Hematopoietic multipotent progenitor cell (in vitro differentiated cells): ENCODE measurements around the gene EIF5AL1. TPM values are rescaled to one million over a fixed set of nuclear protein-coding genes. Genes with fewer than 3 reads are reported as not detected.
"Not testable (repeated sequence)": the region's sequence is repeated elsewhere in the genome, so short reads cannot be mapped to it uniquely, and the experiment has no call there.

ENCODE experiments used
- DNase-seq, 3 donors: peaks; one replicate each; pipeline ENCODE4 v3.0.0-alpha.2; 2011 to 2015; ENCODE audit warnings: low read depth in 2 of 3, low spot score in 2 of 3
- total RNA-seq: library from RNA; depleted of rRNA; stranded (reverse); fragments of >200 nt; gene quantifications from one replicate; pipeline ENCODE4 v1.2.3, GENCODE V29; 2012

EIF5AL1 gene
- 0.27 TPM for total RNA-seq

DNA sequence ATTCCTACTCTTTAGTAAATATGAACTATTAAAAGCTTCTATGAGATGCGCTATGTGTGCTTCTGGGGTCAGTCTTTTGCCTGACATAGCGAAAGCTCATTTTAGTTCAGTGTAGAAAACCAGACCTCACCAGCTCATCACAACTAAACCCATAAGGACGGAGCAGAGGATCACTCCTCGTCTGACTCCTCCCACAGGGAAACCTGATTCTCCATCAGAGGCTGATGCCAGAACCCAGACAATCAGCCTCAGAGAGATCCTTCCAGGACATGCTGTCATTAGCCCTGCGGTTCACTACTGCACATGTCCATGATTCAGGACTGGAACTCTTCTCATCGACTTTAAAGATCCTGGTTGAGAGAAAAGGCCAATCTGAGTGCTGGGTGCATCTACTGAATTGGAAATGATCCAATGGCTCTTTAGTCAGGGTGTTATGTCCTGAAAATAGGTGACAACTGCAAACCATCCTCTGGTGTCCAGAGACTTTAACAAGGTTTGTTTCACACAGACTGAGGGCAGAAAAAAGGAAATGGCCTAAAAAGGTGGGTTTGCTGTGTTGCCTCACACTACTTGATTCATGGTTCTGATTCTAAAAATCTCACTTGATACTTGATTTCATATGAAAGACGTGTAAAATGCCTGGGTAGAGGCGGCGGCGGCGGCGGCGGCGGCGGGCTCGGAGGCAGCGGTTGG is at the start of gene EIF5AL1:
Gene EIF5AL1 (plus strand): TSS at position 643 of the 693 bp plus-strand sequence. CDS start 117 bp downstream, outside the sequence.
- DNase-seq: not testable (repeated sequence)

DNA sequence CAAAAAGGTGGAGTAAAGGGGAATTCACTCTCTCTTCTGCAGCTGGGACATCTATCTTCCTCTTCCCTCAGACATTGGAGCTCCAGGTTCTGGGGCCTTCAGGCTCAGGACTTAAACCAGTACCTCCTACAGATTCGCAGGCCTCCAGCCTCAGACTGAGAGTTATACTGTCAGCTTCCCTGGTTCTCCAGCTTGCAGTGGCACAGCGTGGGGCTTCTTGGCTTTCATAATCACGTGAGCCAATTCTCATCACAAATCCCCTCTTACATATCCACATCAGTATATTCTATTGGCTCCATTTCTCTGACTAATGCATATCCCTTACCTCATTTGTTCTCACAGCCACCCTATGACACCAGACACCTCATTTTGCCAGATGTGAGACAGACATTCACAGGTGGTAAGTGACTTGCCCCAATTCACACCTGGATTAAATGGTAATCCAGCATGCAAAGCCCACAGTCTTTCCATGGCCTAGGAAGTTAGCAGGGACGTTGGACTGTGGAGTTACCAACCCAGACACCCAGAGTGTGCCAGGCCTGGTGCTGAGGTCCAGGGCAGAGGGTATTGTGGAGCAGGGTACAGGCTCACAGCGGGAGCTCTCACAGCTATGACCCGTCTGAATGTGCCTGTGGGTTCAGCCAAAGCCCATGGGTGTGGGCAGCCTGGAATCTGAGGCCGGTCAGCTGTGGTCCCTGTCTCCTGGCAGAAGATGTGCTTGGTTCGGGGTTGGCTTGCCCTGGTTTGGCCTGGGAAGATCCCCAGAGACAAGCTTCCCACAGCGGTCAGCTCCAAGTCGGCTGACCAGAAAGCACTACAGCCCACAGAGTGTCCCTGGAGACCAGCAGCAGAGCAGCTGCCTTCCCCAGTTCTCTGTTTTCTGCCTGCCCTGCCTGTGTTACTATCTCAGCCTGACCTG is 48.5 kb upstream of the EIF5AL1 start:
- DNase-seq: no peak

DNA sequence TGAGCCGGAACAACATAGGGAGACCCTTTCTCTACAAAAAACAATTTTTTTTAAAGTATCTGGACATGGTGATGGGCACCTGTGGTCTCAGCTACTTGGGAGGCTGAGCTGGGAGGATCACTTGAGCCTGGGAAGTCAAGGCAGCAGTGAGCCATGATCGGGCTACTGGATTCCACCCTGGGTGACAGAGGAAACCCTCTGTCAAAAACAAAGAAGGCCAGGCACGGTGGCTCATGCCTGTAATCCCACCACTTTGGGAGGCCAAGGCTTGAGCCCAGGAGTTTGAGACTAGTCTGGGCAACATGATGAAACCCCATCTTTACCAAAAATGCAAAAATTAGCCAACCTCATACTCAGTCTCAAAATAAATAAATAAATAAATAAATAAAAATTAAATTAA is 47.0 kb upstream of the EIF5AL1 start:
- DNase-seq: no peak

DNA sequence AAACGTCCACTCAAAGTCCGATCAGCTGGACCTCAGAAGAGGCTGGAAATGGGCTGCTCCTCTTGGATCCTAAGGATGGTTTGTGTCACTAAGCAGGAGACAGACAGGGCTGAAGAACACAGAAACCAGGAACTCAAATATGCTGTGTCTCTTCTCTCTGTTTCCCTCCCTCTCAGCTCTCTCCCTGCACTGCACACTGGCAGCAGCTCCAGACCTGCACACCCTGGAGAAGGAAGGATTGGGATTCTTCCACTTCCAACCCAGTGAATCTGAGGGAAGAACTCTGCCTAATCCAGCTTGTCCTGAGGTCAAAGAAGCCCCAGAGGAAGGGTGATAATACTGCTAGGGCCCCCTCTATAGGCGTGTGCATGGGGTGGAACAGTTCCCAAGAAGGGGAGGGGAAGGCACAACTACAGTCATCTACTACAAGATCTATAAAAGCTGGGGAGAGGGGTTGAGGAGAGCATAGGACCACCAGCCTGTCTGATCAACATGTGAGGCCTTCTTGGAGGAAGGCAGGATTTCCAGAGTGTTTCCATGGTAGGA is 44.2 kb upstream of the EIF5AL1 start:
- no peak for DNase-seq

DNA sequence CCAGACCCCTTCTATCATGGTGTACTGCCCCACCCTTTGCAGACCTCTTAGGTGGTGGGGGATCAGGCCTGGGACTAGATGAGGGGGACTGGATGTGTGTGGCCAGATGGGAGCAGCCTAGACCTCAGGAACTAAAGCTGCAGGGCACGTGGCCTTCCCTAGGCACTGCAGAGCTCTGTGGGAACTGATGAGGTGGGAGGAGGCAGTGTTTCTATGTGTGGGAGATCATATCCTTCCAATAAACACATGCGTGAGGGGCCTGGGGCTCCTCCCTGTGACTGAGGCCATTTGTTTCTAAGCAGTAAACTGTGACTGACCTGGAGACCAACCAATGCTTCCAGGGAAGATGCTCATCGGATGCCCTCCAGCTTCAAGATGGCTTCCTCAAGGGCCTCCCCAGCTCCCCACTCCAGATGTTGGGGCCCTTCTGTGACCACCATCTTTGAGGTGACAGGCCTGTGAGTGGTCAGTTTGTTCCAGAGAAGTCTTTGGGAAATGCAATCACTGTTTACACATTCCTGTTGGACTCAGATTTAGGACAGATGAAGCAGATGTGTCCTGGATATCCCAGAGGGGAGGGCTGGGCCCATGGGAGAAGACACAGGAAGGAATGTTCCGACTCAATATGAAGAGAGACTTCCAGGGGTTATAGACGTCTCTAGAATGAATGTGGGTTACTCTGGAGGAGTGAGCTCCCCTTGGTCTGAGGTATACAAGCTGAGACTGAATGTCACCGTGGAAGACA is 43.3 kb upstream of the EIF5AL1 start:
- no peak for DNase-seq

DNA sequence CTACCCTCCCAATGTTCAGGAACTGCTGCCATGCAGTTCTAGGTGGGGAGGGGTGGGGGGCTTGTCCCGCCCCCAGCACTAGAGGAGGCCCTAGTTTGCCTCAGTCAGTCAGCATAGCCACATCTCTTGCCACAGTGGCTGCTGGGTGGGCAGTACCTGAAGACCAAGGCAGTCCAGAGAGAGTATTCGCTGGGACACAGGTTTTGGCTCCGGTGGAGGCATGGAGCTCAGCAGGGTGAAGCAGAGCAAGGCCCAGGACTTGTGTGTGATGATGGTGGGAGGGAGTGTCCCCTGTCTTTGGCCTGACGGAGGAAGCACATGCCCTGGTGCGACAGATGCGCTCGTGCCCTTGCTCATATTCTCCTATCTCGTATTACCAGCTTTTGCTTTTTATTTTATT is 42.2 kb upstream of the EIF5AL1 start:
- DNase-seq: no peak

DNA sequence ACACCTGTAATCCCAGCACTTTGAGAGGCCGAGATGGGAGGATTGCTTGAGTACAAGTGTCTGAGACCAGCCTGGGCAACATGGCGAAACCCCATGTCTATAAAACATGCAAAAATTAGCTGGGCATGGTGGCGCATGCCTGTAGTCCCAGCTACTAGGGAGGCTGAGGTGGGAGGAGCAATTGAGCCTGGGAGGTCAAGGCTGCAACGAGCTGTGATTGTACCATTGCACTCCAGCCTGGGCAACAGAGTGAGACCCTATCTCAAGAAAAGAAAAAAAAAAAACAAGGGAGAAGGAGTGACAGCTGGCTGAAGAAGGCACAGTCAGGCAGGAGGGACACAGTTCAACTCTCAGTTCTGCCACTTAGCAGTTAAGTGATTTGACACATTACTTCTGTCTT is 40.6 kb upstream of the EIF5AL1 start:
- DNase-seq: no peak

DNA sequence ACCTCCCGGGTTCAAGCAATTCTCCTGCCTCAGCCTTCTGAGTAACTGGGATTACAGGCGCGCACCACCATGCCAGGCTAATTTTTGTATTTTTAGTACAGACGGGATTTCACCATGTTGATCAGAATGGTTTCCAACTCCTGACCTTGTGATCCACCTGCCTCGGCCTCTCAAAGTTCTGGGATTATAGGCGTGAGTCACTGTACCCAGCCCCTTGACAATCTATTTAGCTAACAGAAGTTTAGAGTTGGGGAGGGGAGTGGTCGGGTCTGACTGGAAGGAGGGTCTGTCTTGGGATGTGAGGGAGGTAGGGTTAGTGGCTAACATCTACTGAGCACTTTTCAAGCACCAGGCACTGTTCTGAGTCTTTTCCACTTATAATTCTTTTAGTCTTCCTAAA is 39.9 kb upstream of the EIF5AL1 start:
- DNase-seq: no peak

DNA sequence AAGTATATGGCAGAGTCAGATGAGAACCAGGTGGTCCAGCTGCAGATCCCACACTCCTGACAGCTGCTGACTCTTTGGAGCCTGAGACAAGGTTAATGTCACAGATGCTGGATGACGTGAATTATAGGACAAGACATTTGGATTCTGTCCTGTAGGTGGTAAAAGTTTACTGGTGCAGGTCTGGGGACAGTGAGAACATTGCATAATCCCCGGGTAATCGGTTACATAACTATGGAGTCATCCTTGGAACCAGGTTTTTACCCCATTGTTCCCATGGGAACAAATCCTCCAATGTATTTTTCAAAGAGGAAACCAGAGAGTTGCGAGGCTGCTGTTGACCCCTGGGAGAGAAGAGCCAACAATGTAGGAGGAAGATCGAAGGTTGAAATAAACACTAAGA is 39.4 kb upstream of the EIF5AL1 start:
- no peak for DNase-seq

DNA sequence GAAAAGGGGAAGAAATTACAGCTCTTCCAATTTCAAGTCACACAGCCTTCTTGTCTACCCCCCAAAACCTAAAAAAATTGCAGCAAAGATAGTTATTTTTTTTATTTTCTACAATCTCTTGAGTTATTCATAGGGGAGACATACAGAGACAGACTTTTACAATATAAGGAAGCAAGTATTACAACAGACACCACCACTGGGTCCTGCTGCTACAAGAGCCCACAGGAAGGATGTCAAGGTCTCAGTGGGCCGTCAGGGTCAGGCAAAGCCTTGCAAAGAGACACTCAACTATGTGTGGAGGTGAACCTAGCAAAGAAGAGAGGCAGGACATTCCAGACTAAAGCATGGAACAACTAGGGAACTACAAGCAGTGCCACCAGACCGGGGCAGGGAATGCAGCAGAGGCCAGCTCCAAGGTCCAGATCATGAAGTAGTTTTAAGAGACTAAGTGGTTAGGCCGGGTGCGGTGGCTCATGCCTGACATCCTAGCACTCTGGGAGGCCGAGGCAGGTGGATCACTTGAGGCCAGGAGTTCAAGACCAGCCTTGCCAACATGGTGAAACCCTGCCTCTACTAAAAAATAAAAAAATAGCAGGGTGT is 38.7 kb upstream of the EIF5AL1 start:
- DNase-seq: peak in 1 of 3 donors; percentile 8

DNA sequence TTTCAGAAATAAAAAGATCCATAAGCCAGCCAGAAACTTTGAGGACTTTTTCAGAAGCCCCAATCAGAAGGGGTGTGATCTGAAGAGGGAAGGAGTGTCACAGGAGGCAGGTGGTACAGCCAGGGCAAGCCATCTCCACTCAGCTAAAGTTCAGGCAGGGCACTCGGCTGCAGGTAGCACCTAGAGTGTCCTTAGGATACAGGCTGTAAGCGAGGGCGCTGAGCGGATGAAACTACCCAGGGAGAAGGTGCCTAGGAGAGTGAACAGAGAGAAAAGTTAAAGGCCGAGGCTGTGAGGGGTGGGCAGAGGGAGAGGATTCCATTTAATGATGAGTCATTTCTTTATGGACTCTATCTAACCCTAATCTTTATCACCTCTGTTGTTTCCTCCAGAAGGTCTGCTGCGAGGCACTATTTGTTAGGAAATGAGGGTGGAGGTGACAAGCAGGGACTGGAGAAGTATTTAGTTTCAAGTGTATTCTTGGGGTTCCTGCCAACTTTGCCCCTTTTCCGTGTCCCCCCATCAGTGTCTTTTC is 37.1 kb upstream of the EIF5AL1 start:
- no peak for DNase-seq

DNA sequence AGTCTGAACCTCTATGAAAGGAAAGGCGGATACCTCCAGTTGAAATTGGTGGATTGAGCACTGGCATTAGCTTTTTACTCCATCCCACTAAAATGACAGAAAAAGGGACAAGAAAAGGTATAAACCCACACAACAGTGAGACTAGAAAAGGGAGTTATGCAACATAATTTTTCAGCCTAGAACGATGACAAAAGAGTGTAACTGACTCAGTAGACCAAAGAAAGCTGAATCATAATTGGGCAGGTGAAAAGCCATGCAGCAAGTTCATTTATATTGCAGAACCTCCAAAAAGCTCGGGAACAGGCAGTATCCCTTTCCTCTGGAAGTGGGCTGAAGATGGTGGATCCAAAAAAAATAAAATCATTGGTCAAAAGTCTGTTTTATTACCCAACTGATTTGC is 36.5 kb upstream of the EIF5AL1 start:
- no peak for DNase-seq

DNA sequence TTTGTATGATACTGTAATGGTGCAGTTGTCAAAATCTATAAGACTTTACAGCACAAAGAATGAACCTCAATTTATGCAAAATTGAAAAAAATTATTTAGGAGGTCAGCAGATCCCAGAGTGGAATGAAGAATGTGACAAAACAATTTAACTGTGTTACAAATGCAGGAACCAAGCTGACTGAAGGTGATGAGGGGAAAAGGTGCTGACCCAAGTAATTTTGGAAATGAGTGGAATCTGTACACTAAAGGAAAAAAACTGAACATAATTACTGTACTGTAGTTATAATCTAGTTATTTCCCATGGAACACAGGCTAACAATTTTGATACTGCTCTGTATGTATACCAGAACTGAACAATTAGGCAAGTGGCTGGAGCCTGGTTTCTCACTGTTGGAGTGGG is 35.7 kb upstream of the EIF5AL1 start:
- no peak for DNase-seq

DNA sequence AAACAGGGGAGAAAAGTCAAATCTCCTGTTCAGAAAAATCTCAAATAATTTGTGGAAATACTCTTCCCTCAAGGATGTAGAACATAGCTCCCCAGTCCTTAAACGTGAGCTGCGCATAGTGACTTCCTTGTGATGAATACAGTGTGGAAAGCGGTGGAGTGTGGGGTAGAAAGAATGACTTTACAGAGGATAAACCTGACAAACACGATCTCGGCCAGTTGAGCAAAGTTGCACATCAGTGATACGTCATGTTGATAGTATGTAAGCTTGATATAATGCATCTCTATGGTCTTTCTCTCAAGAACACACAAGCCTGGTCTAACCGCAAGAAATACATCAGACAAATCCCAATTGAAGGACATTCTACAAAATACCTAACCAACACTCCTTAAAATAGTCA is 34.9 kb upstream of the EIF5AL1 start:
- DNase-seq: no peak

DNA sequence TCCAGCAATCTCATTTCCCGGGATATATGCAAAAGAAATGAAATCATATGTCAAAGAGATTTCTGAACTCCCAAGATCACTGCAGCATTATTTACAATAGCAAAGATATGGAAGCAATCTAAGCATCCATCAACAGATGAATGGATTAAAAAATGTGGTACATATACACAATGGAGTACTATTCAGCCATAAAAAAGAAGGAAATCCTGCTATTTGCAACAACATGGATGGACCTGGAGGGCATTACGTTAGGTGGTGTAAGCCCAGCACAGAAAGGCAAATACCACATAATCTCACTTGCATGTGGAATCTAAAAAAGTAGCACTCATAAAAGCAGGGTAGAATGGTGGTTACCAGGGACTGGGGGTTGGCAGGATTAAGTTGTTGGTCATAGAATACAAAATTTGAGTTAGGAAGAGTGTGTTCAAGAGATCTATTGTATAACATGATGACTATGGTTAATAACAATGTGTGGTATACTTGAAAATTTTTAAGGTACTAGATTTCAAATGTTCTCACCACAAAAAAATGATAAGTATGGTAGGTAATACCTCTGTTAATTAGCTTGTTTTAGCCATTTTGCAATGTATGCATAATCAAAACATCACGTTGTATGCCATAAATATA is 32.9 kb upstream of the EIF5AL1 start:
- no peak for DNase-seq

DNA sequence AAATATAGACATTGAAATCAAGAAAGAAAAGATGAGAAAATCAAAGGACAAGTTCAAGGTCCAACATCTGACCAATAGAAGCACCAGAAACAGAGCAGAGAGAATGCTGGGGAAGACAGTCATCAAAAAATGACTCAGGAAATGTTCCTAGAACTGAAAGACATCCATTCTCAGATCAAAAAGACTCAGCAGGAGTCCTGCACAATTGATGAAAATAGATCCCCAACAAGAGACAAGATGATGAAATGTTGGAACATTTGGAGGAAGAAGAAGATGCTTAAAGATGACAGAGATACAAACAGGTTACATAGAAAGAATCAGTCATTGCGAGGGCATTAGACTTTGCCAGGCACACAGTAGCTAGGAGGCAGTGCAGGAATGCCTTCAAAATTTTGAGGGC is 30.0 kb upstream of the EIF5AL1 start:
- DNase-seq: no peak

DNA sequence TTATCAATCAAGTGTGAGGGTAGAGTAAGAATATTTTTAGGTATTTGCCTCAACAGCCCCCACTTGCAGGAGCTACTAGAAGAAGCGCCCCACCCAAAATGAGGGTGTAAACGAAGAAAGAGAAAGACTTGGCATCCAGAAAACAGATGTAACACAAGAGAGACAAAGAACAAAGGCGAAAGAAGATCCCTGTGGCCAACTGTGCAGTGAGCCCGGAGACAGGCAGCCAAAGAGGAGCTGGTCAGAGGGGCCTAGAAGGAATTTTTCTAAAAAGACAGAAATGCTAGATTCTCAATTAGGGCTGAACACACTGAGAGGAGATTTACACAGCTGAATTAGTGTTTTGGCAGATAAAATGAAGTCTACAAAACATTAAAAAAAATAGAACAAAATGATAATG is 29.6 kb upstream of the EIF5AL1 start:
- no peak for DNase-seq

DNA sequence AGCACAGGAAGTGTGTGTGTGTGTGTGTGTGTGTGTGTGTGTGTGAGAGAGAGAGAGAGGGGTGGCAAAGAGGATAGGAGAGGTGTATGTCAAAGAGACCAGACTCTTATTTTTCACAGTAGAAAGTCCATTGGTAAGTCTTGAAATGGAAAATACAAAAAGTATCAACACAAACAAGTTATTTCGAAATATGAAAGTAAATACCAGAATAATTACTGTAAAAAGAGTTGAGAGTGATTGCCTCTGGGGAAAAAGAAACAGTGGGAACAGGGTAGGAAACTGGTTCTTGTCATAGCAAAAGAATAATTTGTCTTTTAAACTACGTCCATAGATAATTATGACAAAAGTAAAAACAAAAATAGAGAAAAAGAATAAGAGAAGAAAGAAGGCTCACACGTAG is 29.0 kb upstream of the EIF5AL1 start:
- DNase-seq: no peak

DNA sequence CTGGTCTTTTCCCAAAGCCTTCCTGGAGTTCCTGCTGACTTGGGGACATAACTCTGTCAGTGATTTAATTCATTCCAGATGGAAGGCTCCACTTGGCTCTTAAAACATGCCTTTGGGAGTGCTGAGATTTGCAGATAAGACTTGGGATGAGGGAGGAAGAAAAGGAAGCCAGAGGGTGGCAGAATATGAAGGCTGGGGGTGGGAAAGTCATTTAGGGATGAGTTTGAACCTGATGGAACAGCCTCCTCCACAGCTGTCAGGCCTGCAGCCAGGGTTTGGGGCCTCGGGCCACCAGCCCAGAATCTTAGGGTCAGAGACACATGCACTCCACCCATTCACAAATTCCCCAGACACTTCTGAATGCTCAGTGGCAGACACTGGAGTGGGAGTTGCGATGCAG is 28.4 kb upstream of the EIF5AL1 start:
- no peak for DNase-seq

DNA sequence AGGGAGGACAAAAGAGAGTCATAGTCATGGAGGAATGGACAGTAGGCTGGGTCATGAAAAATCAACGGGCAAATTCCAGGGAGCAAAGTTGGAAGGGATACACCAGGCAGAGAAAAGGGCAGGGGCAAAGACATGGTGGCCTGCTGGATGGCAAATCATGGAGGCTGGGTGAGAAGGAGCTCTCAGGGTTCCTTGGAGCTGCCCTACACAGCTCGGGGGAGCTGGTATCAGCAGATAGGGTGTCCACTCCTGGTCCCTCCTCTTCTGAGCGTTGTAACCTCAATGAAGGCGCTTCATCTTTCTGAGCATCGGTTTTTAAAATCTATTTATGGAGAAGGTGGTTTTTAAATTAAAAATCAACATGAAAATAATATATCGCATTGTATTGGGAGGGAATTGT is 27.9 kb upstream of the EIF5AL1 start:
- no peak for DNase-seq
